ENCODE data around the gene CEP63.

The CEP63 gene

GRCh38 chr3:134504132-134504531 is 18.3 kb downstream of the CEP63 start:
- WGBS, 2 experiments = 63 to 100% methylated on average over 1 to 3 of the region's 3 CpGs

DNA sequence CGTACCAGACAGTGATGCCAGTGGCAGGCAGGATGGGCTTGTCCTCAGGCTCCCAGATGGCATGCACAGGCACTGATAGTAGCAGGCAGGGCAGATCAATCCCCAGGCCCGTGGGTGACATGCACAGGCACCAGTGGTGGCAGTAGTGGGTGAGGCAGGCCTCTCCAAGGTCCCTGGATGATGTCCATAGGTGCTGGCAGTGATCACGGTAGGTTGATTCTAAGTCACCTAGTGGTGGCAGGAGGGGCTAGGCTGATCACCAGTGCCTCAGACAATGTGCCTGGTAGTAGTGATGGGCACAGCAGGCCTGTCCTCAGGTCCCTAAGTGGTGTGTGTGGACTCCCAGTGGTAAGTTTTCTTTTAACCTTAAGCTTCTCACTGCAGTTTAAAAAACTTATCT is 19.6 kb downstream of the CEP63 start:
- H3K4me3 ChIP-seq (ENCODE audit: insufficient read depth, low read depth, low read length) = no peak overlapping the region
- no peaks in the 10 kb centered on the region for H3K27me3 ChIP-seq (ENCODE audit: control insufficient read depth, insufficient read depth, low read length, poor library complexity, severe bottlenecking)
- H3K36me3 ChIP-seq (ENCODE audit: control insufficient read depth, insufficient read depth, low read length) = no peaks in the 10 kb centered on the region
- H3K4me1 ChIP-seq (ENCODE audit: control insufficient read depth, insufficient read depth, low read length) = no peaks in the 10 kb centered on the region
- WGBS, 2 experiments = 64% methylated on average over 3 of the region's 3 CpGs
- no peaks in the 10 kb centered on the region for H3K9me3 ChIP-seq (ENCODE audit: control insufficient read depth, low read length)
- H3K27ac ChIP-seq (ENCODE audit: insufficient read depth, low read depth, low read length, poor library complexity, severe bottlenecking) = no peak overlapping the region

More at GRCh38 chr3:134504132-134504531, 18.3 kb downstream of the CEP63 start:
- H3K27me3 ChIP-seq (ENCODE audit: control insufficient read depth, insufficient read depth, low read length, poor library complexity, severe bottlenecking) = no peaks in the 10 kb centered on the region
- no peak overlapping the region for H3K27ac ChIP-seq (ENCODE audit: insufficient read depth, low read depth, low read length, poor library complexity, severe bottlenecking)
- no peak overlapping the region for H3K4me3 ChIP-seq (ENCODE audit: insufficient read depth, low read depth, low read length)
- no peaks in the 10 kb centered on the region for H3K36me3 ChIP-seq (ENCODE audit: control insufficient read depth, insufficient read depth, low read length)
- no peaks in the 10 kb centered on the region for H3K4me1 ChIP-seq (ENCODE audit: control insufficient read depth, insufficient read depth, low read length)
- H3K9me3 ChIP-seq (ENCODE audit: control insufficient read depth, low read length) = no peaks in the 10 kb centered on the region

- Histone ChIP-seq H3K9me3 (ENCODE audit: control insufficient read depth, low read length) (no peaks in the 10 kb centered on the region), H3K36me3 (ENCODE audit: control insufficient read depth, insufficient read depth, low read length) (no peaks in the 10 kb centered on the region), H3K4me3 (ENCODE audit: insufficient read depth, low read depth, low read length) (no peak overlapping the region), H3K27ac (ENCODE audit: insufficient read depth, low read depth, low read length, poor library complexity, severe bottlenecking) (no peak overlapping the region), H3K4me1 (ENCODE audit: control insufficient read depth, insufficient read depth, low read length) (no peaks in the 10 kb centered on the region), H3K27me3 (ENCODE audit: control insufficient read depth, insufficient read depth, low read length, poor library complexity, severe bottlenecking) (no peaks in the 10 kb centered on the region)
- 95 to 98% methylated on average over 2 of the region's 2 CpGs for WGBS, 2 experiments
Measured at GRCh38 chr3:134511500-134511899, 25.6 kb downstream of the CEP63 start.

DNA sequence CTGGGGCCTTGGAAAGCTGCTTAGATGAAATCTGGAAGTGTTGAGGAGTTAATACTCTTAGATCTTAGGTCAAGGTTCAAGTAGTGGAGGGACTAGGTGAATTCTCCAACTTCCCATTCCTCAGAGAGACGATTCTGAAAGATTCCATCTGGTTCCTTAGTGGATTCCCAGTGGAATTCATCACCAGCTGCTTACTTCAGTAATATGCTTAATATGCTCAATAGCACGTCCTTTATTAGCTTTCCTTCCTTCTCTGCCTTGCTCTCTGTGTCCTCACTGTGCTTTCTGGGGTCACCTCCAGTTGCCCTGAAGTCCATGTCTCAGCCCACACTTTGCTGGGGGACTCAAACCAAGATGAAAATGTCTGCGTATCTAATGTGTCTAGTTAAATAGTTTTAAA is 31.0 kb downstream of the CEP63 start:
- Histone ChIP-seq H3K4me1 (ENCODE audit: control insufficient read depth, insufficient read depth, low read length) (no peaks in the 10 kb centered on the region), H3K36me3 (ENCODE audit: control insufficient read depth, insufficient read depth, low read length) (no peaks in the 10 kb centered on the region), H3K27me3 (ENCODE audit: control insufficient read depth, insufficient read depth, low read length, poor library complexity, severe bottlenecking) (no peaks in the 10 kb centered on the region), H3K9me3 (ENCODE audit: control insufficient read depth, low read length) (peaks cover 5% of the 10 kb centered on the region), H3K27ac (ENCODE audit: insufficient read depth, low read depth, low read length, poor library complexity, severe bottlenecking) (no peak overlapping the region), H3K4me3 (ENCODE audit: insufficient read depth, low read depth, low read length) (no peak overlapping the region)
- WGBS, 2 experiments = 88 to 94% methylated on average over 3 of the region's 3 CpGs

DNA sequence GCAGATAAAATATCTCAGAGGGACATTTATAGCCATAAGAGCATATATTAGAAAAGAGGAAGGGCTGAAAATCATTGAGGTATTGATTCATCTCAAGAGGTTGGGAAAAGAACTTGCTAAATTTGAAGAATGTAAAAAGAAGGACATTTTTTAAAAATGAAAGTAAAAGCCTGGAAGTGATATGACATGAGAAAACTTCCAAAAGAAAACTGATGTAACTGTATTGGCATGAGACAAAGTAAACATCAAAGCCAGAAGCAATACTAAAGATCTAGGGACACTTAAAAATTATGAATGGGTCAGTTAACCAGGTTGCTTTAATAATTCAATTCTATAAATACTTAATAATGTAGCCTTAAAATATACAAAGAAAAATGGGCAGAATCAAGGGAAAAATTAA is 31.9 kb downstream of the CEP63 start:
- Histone ChIP-seq H3K4me1 (ENCODE audit: control insufficient read depth, insufficient read depth, low read length) (no peaks in the 10 kb centered on the region), H3K27me3 (ENCODE audit: control insufficient read depth, insufficient read depth, low read length, poor library complexity, severe bottlenecking) (no peaks in the 10 kb centered on the region), H3K36me3 (ENCODE audit: control insufficient read depth, insufficient read depth, low read length) (no peaks in the 10 kb centered on the region), H3K4me3 (ENCODE audit: insufficient read depth, low read depth, low read length) (no peak overlapping the region), H3K27ac (ENCODE audit: insufficient read depth, low read depth, low read length, poor library complexity, severe bottlenecking) (no peak overlapping the region), H3K9me3 (ENCODE audit: control insufficient read depth, low read length) (peaks cover 5% of the 10 kb centered on the region)

GRCh38 chr3:134522541-134522940 is 36.7 kb downstream of the CEP63 start:
- Histone ChIP-seq H3K4me3 (ENCODE audit: insufficient read depth, low read depth, low read length) (no peak overlapping the region), H3K27ac (ENCODE audit: insufficient read depth, low read depth, low read length, poor library complexity, severe bottlenecking) (no peak overlapping the region)
- WGBS, 2 experiments = 97 to 98% methylated on average over 6 of the region's 6 CpGs

DNA sequence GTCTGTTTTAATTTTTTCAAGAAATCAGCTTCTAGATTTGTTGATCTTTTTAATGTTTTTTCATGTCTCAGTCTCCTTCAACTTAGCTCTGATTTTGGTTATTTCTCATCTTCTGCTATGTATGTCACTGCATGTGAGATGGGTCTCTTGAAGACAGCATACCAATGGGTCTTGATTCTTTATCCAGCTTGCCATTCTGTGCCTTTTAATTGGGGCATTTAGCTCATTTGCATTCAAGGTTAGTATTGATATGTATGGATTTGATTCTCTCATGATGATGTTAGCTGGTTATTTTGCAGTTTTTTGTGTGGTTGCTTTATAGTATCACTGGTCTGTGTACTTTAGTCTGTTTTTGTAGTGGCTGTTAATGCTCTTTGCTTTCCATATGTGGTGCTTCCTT is 39.4 kb downstream of the CEP63 start:
- Histone ChIP-seq H3K27ac (ENCODE audit: insufficient read depth, low read depth, low read length, poor library complexity, severe bottlenecking) (no peak overlapping the region), H3K4me3 (ENCODE audit: insufficient read depth, low read depth, low read length) (no peak overlapping the region)

More at GRCh38 chr3:134522541-134522940, 36.7 kb downstream of the CEP63 start:
- Histone ChIP-seq H3K27me3 (ENCODE audit: control insufficient read depth, insufficient read depth, low read length, poor library complexity, severe bottlenecking) (no peaks in the 10 kb centered on the region), H3K4me1 (ENCODE audit: control insufficient read depth, insufficient read depth, low read length) (no peaks in the 10 kb centered on the region), H3K36me3 (ENCODE audit: control insufficient read depth, insufficient read depth, low read length) (no peaks in the 10 kb centered on the region), H3K9me3 (ENCODE audit: control insufficient read depth, low read length) (peaks cover 5% of the 10 kb centered on the region)

GRCh38 chr3:134526319-134526718 is 40.5 kb downstream of the CEP63 start:
- no peaks in the 10 kb centered on the region for H3K36me3 ChIP-seq (ENCODE audit: control insufficient read depth, insufficient read depth, low read length)
- no peak overlapping the region for H3K27ac ChIP-seq (ENCODE audit: insufficient read depth, low read depth, low read length, poor library complexity, severe bottlenecking)
- no peaks in the 10 kb centered on the region for H3K4me1 ChIP-seq (ENCODE audit: control insufficient read depth, insufficient read depth, low read length)
- no peaks in the 10 kb centered on the region for H3K27me3 ChIP-seq (ENCODE audit: control insufficient read depth, insufficient read depth, low read length, poor library complexity, severe bottlenecking)
- H3K9me3 ChIP-seq (ENCODE audit: control insufficient read depth, low read length) = no peaks in the 10 kb centered on the region
- 94 to 95% methylated on average over 1 of the region's 1 CpG for WGBS, 2 experiments
- no peak overlapping the region for H3K4me3 ChIP-seq (ENCODE audit: insufficient read depth, low read depth, low read length)

More for the DNA sequence above, 39.4 kb downstream of the CEP63 start:
- H3K9me3 ChIP-seq (ENCODE audit: control insufficient read depth, low read length) = no peaks in the 10 kb centered on the region
- H3K36me3 ChIP-seq (ENCODE audit: control insufficient read depth, insufficient read depth, low read length) = no peaks in the 10 kb centered on the region
- no peaks in the 10 kb centered on the region for H3K4me1 ChIP-seq (ENCODE audit: control insufficient read depth, insufficient read depth, low read length)
- H3K27me3 ChIP-seq (ENCODE audit: control insufficient read depth, insufficient read depth, low read length, poor library complexity, severe bottlenecking) = no peaks in the 10 kb centered on the region

DNA sequence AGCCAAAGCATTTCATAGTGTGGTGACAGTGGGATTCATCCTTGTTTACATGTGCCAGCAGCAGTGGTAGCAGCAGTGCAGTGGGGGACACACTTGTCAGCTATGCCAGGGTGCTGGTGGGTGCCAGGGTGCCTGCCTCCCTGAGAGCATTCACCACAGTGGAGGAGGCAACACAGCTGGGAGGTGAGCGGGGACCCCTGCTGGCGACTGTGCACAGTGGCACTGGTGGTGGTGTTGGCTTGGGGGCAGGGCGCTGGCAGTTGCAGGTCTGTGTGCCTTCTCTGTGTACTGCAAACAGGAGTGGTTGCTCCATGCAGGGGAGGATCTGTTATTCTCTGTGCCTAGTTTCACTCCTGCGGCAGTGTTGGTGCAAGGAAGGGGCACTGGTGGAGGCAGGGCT is 41.2 kb downstream of the CEP63 start:
- Histone ChIP-seq H3K27ac (ENCODE audit: insufficient read depth, low read depth, low read length, poor library complexity, severe bottlenecking) (no peak overlapping the region), H3K9me3 (ENCODE audit: control insufficient read depth, low read length) (no peaks in the 10 kb centered on the region), H3K36me3 (ENCODE audit: control insufficient read depth, insufficient read depth, low read length) (no peaks in the 10 kb centered on the region), H3K4me3 (ENCODE audit: insufficient read depth, low read depth, low read length) (no peak overlapping the region), H3K4me1 (ENCODE audit: control insufficient read depth, insufficient read depth, low read length) (no peaks in the 10 kb centered on the region), H3K27me3 (ENCODE audit: control insufficient read depth, insufficient read depth, low read length, poor library complexity, severe bottlenecking) (no peaks in the 10 kb centered on the region)
- WGBS, 2 experiments = 83 to 85% methylated on average over 4 of the region's 4 CpGs

DNA sequence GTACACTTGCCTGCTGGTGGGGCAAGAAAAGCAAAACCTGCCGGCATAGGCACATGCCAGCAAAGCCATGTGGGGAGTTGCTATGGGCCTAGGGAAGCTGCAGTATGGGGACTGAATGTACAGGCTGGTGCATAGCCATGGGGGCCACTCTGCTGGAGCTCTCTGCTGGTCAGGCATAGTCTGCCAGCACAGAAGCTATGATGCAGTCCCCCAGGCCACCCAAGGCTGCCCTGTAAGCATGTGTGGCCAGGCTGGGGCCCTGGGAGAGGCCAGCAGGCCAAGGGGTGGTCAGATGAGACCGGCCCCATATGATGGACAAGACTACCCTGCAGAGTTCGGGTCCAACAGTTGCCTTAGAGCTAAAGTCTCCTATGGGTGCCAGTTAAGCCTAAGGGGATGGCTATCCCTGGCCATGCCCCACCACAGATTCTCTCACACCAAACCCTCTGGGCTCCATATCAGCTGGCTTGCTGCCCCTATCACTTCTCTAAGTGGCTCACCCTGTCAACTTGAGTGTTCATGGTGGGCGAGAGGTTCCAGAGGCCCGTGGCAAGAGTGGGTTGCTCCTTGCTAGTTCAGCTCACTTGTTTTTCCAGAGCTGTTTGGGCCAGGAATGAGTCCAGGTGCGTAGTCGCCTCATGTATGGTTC is 41.8 kb downstream of the CEP63 start:
- Histone ChIP-seq H3K9me3 (ENCODE audit: control insufficient read depth, low read length) (no peaks in the 10 kb centered on the region), H3K27ac (ENCODE audit: insufficient read depth, low read depth, low read length, poor library complexity, severe bottlenecking) (no peak overlapping the region), H3K27me3 (ENCODE audit: control insufficient read depth, insufficient read depth, low read length, poor library complexity, severe bottlenecking) (no peaks in the 10 kb centered on the region), H3K4me3 (ENCODE audit: insufficient read depth, low read depth, low read length) (no peak overlapping the region), H3K36me3 (ENCODE audit: control insufficient read depth, insufficient read depth, low read length) (no peaks in the 10 kb centered on the region), H3K4me1 (ENCODE audit: control insufficient read depth, insufficient read depth, low read length) (no peaks in the 10 kb centered on the region)
- 92 to 95% methylated on average over 7 of the region's 7 CpGs for WGBS, 2 experiments

GRCh38 chr3:134533493-134533892 is 47.6 kb downstream of the CEP63 start:
- no peak overlapping the region for H3K27ac ChIP-seq (ENCODE audit: insufficient read depth, low read depth, low read length, poor library complexity, severe bottlenecking)
- 86 to 91% methylated on average over 1 of the region's 1 CpG for WGBS, 2 experiments
- no peaks in the 10 kb centered on the region for H3K36me3 ChIP-seq (ENCODE audit: control insufficient read depth, insufficient read depth, low read length)
- no peak overlapping the region for H3K4me3 ChIP-seq (ENCODE audit: insufficient read depth, low read depth, low read length)
- H3K4me1 ChIP-seq (ENCODE audit: control insufficient read depth, insufficient read depth, low read length) = no peaks in the 10 kb centered on the region
- no peaks in the 10 kb centered on the region for H3K9me3 ChIP-seq (ENCODE audit: control insufficient read depth, low read length)
- H3K27me3 ChIP-seq (ENCODE audit: control insufficient read depth, insufficient read depth, low read length, poor library complexity, severe bottlenecking) = no peaks in the 10 kb centered on the region
